ENCODE data around the gene STK39.

Gene STK39

GRCh38 chr2:168200930-168201583 is 46.3 kb downstream of the STK39 start:
- Histone ChIP-seq H3K27me3 (ENCODE audit: insufficient read depth, poor library complexity, severe bottlenecking) (no peaks in the 10 kb centered on the region), H3K27ac (replicated peaks) (no peak overlapping the region), H3K4me3 (replicated peaks; ENCODE audit: insufficient read depth, low read length) (no peak overlapping the region)
- DNase-seq (ENCODE audit: low read depth in 1 of 2, low spot score in 1 of 2), result no peak
- TF ChIP-seq CTCF (IDR thresholded peaks at IDR 0.05; ENCODE audit: insufficient read depth, low read length), result no peak
- TF ChIP-seq REST (IDR thresholded peaks at IDR 0.05; ENCODE audit: insufficient replicate concordance, low read depth), result no peak
- no peak for TF ChIP-seq POLR2AphosphoS5 (IDR thresholded peaks at IDR 0.05; ENCODE audit: low read depth)
- TF ChIP-seq SPI1 (IDR thresholded peaks at IDR 0.05; ENCODE audit: borderline replicate concordance, low read depth), result no peak
- no peak for TF ChIP-seq GABPA (IDR thresholded peaks at IDR 0.05; ENCODE audit: low read depth)

GRCh38 chr2:168198476-168199207 is 48.8 kb downstream of the STK39 start:
- H3K27ac ChIP-seq (replicated peaks), result no peak overlapping the region
- TF ChIP-seq GABPA (IDR thresholded peaks at IDR 0.05; ENCODE audit: low read depth) (no peak), POLR2AphosphoS5 (IDR thresholded peaks at IDR 0.05; ENCODE audit: low read depth) (no peak), CTCF (IDR thresholded peaks at IDR 0.05; ENCODE audit: insufficient read depth, low read length) (no peak), REST (IDR thresholded peaks at IDR 0.05; ENCODE audit: insufficient replicate concordance, low read depth) (no peak), SPI1 (IDR thresholded peaks at IDR 0.05; ENCODE audit: borderline replicate concordance, low read depth) (no peak)

GRCh38 chr2:168196764-168197180 is 50.6 kb downstream of the STK39 start:
- Histone ChIP-seq H3K27me3 (ENCODE audit: insufficient read depth, poor library complexity, severe bottlenecking) (no peaks in the 10 kb centered on the region), H3K4me3 (replicated peaks; ENCODE audit: insufficient read depth, low read length) (no peak overlapping the region), H3K27ac (replicated peaks) (no peak overlapping the region)
- no peak for DNase-seq (ENCODE audit: low read depth in 1 of 2, low spot score in 1 of 2)
- TF ChIP-seq POLR2AphosphoS5 (IDR thresholded peaks at IDR 0.05; ENCODE audit: low read depth) (no peak), REST (IDR thresholded peaks at IDR 0.05; ENCODE audit: insufficient replicate concordance, low read depth) (no peak), SPI1 (IDR thresholded peaks at IDR 0.05; ENCODE audit: borderline replicate concordance, low read depth) (no peak), GABPA (IDR thresholded peaks at IDR 0.05; ENCODE audit: low read depth) (no peak), CTCF (IDR thresholded peaks at IDR 0.05; ENCODE audit: insufficient read depth, low read length) (no peak)

More at GRCh38 chr2:168198476-168199207, 48.8 kb downstream of the STK39 start:
- no peak overlapping the region for H3K4me3 ChIP-seq (replicated peaks; ENCODE audit: insufficient read depth, low read length)
- H3K27me3 ChIP-seq (ENCODE audit: insufficient read depth, poor library complexity, severe bottlenecking), result no peaks in the 10 kb centered on the region
- no peak for DNase-seq (ENCODE audit: low read depth in 1 of 2, low spot score in 1 of 2)

Data from HL-60 (cell line).